ENCODE measurements around the gene LPP.
A peak's percentile ranks its signal among the peaks of the same experiment; 100 is the strongest.
"Not testable (repeated sequence)": the region's sequence is repeated elsewhere in the genome, so short reads cannot be mapped to it uniquely, and the experiment has no call there.

LPP gene

DNA sequence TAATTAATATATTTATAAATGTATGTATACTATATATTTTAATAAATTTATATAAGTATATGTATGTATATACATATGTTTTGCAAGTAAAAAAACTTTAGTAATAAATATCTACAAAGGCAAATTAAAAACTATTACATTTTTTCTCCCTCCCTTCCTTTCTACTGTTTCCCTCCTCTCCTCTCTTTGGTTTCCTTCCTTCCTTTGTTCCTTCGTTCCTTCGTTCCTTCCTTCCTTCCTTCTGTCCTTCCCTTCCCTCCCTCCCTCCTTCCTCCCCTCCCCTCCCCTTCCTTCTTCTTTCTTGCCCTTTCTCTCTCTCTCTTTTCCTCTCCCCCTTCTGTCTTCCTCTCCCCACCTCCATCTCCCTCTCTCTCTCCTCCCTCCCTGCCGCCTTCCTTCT, 423.6 kb downstream of the LPP start:
- no peak for DNase-seq

DNA sequence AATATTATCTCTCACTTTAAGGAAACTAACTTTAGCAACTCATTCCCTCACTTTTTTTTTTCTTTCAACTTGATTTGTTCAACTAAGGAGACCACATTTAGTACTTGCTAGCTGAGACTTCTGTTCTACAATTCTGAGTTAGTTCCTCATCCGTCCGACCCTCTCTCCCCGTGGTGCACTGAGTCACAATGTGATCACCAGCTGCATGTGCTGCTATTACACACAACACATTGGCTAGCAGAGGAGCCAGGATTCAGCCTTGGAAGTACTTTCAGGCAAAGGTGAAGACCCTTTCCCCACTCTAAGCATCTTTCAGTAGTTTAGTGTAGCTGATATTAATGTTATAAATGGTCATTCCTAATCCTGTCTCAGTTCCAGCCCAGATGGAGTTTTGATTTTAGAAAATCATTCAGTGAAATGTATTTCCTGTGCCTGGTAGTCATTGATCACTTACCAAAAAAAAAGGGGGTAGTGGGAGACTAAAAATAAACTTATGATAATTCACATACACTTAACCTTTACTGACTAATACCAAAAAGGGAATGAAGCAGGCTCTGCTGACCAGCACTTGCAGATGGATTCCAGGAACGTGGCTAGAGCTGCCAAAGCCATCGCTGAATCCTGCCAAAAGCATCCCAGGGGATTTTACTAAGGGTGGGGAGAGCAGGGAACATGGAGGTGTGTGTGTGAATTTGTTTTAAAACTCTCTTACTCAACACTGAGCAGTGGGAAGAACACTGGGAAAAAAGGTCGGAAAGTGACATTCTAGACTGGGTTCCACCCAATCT, 424.8 kb downstream of the LPP start:
- DNase-seq, result peak in 1 of 2 donors; percentile 15

DNA sequence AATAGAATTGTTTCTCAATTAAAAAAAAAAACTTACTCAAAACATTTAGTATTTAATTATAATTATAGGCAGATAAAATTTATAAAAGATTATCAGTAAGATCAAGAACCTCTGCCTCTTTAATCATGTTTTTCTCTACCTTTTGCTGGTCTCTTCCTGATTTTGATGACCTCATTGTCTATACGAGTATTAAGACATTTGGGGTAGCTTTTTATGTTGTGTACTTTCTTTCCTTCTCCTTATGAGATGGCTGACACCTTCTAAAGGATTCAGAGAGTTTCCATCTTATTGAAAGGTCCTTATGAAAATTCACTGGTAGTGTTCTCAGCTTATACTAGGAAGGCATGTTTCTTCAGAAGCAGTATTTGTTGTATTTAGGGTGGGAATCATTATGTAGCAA, 426.3 kb downstream of the LPP start:
- no peak for DNase-seq

DNA sequence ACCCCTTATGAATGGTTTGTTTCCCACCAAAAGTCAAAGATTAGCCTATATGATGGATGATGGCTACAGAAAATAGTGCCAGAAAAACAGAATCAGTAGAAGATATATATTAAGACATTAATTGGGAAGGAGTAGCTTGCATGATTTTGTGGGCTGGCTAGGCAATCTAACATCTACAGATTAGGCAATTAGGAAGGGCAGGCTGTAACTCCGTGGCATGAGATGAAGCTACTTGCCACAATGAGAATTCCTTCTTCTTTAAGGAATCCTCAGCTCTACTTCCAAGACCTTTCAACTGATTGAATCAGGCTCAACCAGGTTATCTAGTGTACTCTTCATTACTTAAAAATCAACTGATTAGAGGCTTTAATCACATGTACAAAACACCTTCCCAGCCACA, 426.7 kb downstream of the LPP start:
- no peak for DNase-seq

DNA sequence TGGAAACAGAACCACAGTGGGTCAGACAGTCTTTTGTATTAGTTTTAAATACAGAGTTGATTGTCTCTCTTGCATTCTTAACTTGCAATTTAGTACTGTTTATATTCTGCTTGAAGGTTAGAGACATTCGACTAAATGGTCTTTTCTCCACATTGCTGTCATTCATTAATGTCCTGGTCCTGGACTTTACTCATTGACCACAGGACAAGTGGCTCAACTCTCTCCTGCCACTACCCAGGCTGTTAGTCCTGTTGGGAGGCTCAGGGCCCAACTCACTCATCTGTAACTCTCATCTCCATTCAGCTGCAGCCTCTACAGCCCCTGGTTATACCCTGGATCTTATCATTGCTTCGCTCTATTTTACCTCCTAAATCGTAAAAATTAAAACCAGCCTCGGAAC, 427.4 kb downstream of the LPP start:
- DNase-seq, result no peak

DNA sequence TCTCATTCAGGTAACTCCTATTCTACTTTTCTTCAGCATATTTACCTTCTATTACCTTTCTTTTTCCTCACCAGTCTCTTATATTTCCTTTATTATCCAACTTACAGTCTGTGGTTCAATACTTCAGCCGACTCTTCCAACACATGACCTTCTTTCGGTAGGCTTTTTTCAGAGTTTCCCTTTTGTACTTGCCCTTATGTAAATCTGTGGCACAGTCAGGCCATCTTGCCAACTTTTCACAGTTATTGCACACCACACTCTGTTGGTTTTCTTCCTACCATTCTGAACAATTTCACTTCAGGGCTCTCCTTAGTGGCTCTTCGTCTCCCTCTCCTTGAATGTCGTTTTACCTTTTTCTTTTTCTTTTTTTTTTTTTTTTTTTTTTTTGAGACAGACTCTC, 427.8 kb downstream of the LPP start:
- no peak for DNase-seq

DNA sequence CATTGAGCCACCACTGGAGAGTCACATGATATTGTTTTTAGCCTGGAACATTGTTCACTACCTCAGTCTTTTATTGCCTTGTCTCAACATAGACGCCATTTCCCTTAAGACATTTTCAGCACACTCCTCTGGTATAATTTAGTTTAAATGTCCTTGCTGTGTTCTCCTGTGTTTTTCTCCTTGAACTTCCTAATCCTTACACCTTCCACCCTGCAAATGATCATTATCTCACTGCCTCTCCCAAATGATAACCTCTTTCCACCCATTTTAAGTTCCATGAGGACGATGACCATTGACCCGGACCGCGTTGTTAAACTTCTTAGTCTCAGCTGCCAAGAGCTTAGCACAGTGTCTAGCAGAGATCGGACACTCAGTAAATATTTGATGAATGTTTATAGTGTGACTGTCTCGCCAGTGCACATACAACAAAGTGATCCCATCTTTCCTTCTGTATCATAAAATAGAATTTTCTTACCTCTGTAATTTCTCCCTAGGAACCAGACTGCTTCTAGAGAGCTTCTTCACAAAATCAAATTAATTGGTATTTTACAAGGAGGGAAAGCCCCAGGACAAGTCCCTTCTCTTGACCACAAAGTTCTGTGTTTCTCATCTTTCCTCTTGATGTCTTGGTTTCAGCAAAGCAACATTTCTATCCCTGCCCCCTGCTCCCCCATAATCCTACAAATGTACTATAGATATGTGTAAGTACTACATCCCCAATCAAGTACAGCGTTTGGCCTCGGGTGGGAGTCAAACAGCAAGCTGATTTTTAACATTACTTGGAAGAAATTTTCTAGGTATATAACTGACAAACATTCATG, 429.6 kb downstream of the LPP start:
- no peak for DNase-seq

DNA sequence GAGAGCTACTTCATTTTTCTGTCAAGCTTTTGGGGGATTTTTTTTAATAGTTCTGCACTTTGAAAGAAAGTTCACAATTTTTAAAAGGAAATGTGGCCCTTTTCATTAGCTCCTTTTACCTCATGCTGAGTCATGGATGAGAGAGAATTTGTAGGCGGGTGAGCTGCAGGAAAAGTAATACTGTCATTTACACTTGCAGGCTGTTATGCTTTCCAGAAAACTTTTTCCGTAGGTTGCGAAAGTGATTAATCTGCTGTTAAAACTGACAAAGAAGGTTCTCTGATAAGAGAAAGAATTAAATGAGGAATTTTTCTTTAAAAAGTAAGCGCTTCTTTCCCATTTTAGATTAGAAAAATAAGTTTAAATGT, 430.2 kb downstream of the LPP start:
- DNase-seq, result peak in 1 of 2 donors; percentile 18

DNA sequence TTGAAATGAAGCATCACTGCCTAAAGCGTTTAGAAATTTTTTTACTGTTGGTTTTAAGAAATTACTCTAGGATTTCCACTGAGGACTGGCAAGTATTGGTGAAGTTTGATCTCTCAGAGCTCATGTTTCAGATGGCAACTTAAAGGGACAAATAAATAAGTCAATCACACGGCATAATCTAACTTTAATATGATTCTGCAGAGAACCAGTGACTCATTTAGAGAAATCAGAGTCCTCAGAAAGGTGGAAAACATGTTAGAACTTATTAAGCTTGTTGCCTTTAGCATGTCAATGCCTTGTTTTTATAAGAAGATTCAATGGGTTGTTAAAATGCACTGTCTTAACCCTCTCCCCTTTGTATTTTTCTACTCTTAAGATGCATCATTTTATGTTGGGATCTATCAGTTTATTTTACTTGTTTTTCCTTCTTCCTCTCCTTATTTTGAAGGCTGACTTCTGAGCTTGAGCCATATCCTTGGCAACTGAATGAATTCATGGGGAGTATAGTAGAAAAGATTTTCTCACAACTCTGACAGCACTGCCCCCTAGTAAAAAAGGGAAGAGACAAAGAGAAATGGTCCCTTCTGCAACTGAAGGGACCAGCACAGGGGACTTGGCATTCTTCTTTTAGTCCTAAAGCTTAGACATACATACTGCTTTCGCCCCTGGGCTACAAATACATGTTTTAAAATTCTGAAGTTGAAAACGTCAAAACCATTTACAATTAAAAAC, 431.2 kb downstream of the LPP start:
- no peak for DNase-seq

DNA sequence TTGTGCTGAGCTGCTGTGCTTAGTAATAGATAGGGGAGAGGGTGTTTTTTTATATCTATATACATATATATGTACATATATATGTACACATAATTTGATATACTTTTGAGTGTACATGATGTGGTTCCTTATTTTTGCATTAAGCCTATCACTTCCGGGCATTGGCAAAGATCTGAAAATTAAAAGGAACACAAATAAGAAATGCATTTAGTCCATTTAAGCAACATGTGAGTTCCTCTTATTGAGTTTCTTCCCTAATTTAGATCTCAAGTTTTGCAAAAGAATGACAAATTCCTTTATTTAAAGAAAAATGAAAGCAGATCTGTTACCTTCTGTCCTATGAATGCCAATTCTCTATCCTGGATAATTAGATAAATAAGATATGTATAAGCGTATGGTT, 435.1 kb downstream of the LPP start:
- no peak for DNase-seq

DNA sequence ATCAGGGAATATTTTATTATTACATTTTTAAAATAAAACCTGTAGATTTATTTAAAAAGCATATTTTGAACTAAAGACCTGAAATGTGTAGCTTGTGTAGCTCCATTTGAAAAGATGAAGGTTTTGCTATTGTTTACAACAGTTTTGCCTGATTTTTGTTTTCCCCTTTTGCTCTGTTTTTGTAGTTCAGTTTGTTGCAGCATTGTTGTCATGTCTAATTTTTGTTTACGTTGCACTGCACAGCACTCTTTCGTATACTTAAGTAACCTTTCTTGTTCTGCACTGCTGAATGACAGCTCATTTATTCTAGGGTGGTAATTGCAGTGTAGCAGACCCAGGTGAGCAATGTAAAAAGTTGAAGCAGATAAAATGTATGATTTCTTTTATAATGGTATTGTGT, 435.8 kb downstream of the LPP start:
- no peak for DNase-seq

DNA sequence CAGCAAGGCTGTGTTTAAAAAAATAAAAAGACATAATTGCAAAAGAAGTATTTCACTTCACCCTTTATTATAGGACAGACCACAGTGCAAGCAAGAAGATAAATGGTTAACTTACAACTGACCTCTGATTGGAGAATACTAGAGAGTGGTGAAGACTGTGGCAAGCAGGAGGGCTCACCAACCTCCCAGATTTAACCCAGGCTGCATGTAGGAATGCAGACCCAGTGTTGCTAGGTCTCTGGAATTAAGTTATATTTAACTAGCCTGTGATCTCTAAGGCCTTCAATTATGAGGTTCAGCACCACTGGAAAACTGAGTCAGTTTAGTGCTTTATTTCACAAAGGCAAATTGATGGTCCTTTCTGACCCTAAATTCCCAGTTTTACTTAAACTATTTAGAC, 436.6 kb downstream of the LPP start:
- no peak for DNase-seq

DNA sequence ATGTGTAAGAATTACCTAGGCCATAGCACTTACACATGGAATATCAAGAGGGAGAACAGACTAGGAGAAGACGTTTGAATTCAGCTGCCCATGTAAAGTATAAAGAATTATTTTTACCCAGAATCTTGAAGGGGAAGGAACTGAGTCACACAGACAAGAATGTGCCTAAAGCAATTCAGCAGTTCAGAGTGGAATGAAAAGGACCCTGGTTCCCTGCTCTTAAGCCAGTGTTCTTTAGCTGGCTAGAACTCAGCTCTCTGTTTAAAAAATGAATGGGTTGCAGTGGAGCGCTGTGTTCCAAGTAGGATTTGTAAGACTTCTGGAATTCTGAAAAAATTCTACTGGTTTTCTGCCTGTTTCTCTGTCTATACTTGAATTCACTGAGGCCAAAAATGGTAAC, 440.2 kb downstream of the LPP start:
- no peak for DNase-seq

DNA sequence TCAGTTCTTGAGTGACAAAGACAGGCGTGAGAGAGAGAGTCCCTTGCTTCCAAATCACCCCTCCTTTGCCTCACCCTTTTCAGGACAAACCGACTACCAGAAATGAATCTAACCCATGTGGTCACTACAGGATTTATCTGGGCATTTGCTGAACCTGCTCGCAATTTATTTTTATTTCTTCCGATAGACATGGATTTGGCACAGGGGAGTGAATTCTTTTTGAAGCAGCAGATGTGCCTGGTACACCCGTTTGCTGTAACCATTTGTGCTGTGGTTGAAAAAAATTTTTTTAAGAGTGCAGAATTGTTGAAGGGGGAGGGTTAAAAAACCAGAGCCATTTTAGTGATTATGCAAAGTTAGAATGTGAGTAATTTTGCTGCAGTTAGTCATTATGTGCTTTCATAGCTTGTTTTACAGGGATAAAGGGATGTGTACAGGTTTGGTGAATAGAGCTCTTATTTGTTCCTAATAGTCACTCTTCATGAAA, 442.0 kb downstream of the LPP start:
- no peak for DNase-seq

DNA sequence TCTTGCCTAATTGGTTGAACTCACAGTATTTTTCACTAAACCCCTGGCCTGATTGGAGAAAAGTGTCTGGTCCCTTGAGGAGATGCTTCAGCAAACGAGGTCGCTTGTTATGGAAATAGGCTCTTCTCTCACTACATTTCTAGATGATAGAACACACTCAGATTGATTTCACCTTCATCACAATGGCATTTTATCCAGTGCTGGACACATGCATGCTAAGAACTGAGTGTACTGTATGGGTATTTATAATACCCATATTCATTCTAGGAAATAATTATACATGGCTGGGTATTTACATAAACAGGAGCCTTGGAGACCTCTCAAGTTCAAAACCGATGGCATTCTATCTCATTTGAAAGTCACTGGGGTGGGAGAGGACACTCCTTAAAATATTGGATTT, 444.9 kb downstream of the LPP start:
- DNase-seq, result no peak

DNA sequence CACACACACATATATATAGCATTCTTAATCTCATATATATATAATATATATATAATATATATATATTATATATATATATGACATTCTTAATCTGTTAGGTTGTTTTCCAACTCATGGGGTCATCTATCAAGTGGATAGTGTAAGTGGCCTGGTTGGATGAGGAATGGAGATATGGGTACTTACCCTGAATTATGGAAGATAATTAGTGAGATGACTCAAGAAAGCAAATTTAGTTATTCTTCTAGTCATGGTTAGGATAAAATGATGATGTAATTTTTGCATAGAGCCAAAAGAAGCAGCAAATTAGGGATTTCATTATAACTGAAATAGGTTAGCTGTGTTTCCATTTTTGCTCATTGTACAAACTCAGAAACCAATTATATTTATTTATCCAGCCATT, 448.2 kb downstream of the LPP start:
- DNase-seq, result no peak

DNA sequence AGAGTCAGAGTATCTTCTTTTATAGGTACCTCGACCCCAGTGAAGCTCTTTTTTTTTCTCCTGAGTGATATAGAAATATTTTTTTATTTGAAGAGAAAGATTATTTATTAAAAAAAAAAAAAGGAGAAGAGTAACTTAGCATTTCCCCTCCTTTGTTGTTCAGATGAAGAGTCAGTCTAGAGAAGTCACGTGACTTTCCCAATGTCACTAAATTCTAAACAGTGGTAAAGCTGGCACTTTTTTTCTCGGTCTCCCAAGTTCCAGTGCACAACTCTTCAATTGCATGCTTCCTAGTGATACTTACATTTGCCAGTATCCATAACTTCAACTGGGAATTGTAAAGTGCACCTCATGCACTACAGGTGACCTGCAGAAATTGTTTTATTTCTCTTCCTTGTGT, 448.7 kb downstream of the LPP start:
- no peak for DNase-seq

DNA sequence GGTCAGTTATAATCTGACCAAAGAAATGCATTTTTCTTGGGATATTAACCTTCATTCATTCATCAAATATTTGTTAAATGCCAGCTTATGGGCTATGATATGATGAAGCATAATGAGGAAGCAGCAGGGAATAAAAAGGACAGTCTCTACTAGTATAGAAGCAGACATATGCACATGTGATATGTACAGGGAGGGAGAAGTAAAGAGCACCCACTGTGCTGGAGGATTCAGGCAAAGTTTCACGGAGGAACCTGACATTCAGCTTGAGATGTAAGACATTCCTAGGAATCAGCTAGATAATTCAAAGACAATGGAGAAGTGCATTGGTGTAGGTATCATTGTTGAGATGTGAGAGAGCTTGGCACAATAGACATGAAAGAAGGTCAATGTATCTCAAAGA, 450.7 kb downstream of the LPP start:
- DNase-seq, result no peak

DNA sequence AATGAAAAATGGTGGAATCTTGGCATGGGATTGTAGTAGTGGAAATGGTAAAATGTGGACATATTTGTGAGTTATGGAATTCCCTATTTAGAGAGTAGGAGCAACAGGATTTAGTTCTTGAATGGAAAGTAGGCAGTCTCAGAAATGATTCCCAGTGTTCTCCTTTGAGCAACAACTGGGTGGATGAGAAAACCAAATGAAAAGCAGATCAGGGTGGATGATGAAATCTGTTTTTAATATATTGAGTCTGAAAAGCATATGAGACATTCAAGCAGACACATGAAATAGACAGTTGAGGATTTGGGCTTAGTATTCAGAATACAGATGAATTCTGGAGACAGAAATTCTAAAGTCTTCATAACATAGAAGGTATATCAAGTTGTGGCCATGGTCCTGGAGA, 451.3 kb downstream of the LPP start:
- no peak for DNase-seq

DNA sequence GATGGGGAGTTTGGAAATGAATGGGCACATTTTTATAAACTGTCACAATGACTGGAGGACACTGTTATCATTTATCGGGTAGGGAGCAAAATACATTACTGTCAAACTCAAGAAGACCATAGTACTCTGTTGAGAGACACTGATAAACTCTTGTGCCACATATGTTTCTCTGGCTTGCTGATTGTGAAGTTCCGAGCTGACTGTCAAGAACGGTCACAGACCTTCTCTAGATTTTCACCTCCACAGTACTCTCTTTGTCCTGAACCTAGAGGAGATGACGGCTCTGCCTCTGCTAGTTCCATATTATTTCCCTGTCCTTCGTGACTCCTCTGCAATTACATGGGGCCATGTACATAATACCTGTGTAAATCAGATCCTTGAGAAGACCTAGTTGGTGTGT, 451.9 kb downstream of the LPP start:
- no peak for DNase-seq

DNA sequence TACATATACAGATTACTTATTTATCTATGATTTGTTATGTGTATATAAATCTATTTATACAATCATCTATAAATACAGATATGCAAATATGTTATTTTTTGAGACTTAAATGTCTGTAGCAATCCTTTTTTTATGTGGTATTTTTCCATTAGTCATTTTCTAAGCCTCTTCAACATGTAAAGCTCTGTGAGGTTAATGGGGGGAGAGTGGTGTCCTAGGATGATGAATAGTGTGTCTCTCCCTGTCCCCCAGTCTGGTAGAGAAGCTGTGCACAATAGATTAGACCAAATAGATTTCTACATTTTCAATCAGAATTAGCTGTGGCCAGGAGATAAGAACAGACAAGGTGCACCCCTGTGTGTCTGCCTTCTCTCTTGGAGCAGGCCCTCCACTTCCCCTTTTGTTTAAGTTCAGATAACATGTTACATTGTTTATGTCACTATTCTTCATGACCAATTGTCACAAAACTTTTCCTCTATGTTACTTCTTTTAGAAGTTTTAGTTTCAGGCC, 453.9 kb downstream of the LPP start:
- no peak for DNase-seq

DNA sequence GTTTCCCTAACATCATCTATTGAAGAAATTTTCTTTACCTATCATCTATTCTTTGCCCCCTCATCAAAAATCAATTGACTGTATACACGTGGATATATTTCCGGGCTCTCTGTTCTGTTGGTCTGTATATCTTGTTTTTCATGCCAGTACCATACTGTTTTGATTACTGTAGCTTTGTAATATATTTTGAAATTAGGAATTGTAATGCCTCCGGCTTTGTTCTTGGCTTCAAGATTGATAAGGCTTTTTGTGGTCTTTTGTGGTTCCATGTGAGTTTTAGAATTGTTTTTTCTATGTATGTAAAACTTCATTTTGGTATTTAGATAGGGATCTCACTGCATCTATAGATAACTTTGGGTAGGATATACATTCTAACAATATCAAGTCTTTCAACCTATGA, 454.4 kb downstream of the LPP start:
- no peak for DNase-seq

DNA sequence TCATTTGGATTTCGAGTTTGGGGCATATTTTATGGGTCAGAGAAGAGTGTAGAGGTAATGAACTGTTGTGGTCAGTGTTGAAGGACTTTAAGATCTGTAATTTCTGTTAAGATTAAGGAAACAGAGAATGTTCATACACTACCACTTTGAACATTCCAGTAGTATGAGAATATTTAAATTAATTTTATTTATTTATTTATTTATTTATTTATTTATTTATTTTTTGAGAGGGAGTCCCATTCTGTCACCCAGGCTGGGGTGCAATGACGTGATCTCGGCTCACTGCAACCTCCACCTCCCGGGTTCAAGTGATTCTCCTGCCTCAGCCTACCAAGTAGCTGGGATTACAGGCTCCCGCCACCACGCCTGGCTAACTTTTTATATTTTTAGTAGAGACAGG, 459.8 kb downstream of the LPP start:
- not testable (repeated sequence) for DNase-seq

DNA sequence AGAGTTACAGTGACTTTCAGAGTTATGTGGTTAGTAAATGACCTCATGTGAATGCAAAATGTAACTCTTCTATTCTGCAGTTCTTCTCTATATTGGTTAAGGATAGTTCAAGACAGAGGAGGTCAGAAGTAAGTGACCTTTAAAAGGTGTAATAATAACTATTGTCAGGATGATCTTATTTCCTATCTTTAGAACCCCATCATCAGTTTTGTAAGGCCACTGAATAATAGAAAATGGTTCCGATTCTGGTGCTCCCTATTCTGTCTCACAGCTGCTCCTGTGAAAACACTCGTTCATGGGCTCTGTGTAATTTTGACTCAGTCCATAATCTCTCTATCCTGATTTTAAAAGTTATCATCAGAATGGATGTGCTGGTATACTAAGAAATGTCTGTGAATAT, 463.3 kb downstream of the LPP start:
- no peak for DNase-seq

Measured in CD4-positive, alpha-beta T cell treated with Interleukin-4 for 1 hour (primary cell).